Measurements from ENCODE around the gene CACNA1C. TPM values are rescaled to one million over a fixed set of nuclear protein-coding genes. Genes with fewer than 3 reads are reported as not detected.
A peak's percentile ranks its signal among the peaks of the same experiment; 100 is the strongest.

The CACNA1C gene
- total RNA-seq, 4 donors from 2014 or later = 2.0 to 4.2 (median 2.5) TPM

- no peak for TF ChIP-seq POLR2A (IDR thresholded peaks at IDR 0.05)
- TF ChIP-seq CTCF (IDR thresholded peaks at IDR 0.05) = no peak
- no peaks in the 10 kb centered on the region for H3K4me1 ChIP-seq
Observed at GRCh38 chr12:2169489-2169888, 116.7 kb downstream of the CACNA1C start.

GRCh38 chr12:2169940-2170339 lies 117.2 kb downstream of the CACNA1C start:
- Histone ChIP-seq H3K27ac (no peak overlapping the region), H3K4me1 (no peaks in the 10 kb centered on the region), H3K27me3 (no peaks in the 10 kb centered on the region), H3K36me3 (no peaks in the 10 kb centered on the region), H3K4me3 (replicated peaks in 1 of 3) (no peak overlapping the region), H3K9me3 (no peaks in the 10 kb centered on the region)
- no peak for DNase-seq
- WGBS, 2 donors = 85 to 87% methylated on average over 2 of the region's 2 CpGs
- intact Hi-C loops (cut with DNase I) = no loop called here
- no peak for TF ChIP-seq POLR2A (IDR thresholded peaks at IDR 0.05)
- TF ChIP-seq CTCF (IDR thresholded peaks at IDR 0.05) = no peak

More at GRCh38 chr12:2169489-2169888, 116.7 kb downstream of the CACNA1C start:
- DNase-seq = no peak
- Histone ChIP-seq H3K9me3 (no peaks in the 10 kb centered on the region), H3K4me3 (replicated peaks in 1 of 3) (no peak overlapping the region), H3K27me3 (no peaks in the 10 kb centered on the region), H3K27ac (no peak overlapping the region), H3K36me3 (no peaks in the 10 kb centered on the region)
- WGBS, 2 donors = 88 to 98% methylated on average over 2 to 3 of the region's 4 CpGs
- intact Hi-C loops (cut with DNase I) = no loop called here

- no peak overlapping the region for H3K4me3 ChIP-seq (replicated peaks in 1 of 3)
- no peak overlapping the region for H3K27ac ChIP-seq
- no peaks in the 10 kb centered on the region for H3K9me3 ChIP-seq
- WGBS, 2 donors = 69 to 100% methylated on average over 1 of the region's 1 CpG
- no peaks in the 10 kb centered on the region for H3K36me3 ChIP-seq
- peak in 1 of 2 donors; percentile 5 for DNase-seq
- intact Hi-C loops (cut with DNase I) = no loop called here
- TF ChIP-seq CTCF (IDR thresholded peaks at IDR 0.05) = no peak
- no peak for TF ChIP-seq POLR2A (IDR thresholded peaks at IDR 0.05)
- no peaks in the 10 kb centered on the region for H3K4me1 ChIP-seq
- no peaks in the 10 kb centered on the region for H3K27me3 ChIP-seq
Observed at GRCh38 chr12:2170376-2170775, 117.6 kb downstream of the CACNA1C start.

- intact Hi-C loops (cut with DNase I) = no loop called here
- H3K4me1 ChIP-seq = no peaks in the 10 kb centered on the region
Observed at GRCh38 chr12:2171672-2172426, 119.1 kb downstream of the CACNA1C start.

More at GRCh38 chr12:2171672-2172426, 119.1 kb downstream of the CACNA1C start:
- H3K27ac ChIP-seq = no peak overlapping the region
- no peak for DNase-seq
- no peaks in the 10 kb centered on the region for H3K9me3 ChIP-seq
- no peak overlapping the region for H3K4me3 ChIP-seq (replicated peaks in 1 of 3)
- 72 to 74% methylated on average over 11 of the region's 11 CpGs for WGBS, 2 donors
- H3K36me3 ChIP-seq = no peaks in the 10 kb centered on the region
- no peaks in the 10 kb centered on the region for H3K27me3 ChIP-seq
- no peak for TF ChIP-seq POLR2A (IDR thresholded peaks at IDR 0.05)
- no peak for TF ChIP-seq CTCF (IDR thresholded peaks at IDR 0.05)
